H1 (cell line): ENCODE measurements around the gene C4orf33. TPM values are rescaled to one million over a fixed set of nuclear protein-coding genes. Genes with fewer than 3 reads are reported as not detected.

ENCODE experiments used
- CTCF ChIA-PET: fragments of 300-600 bp; sonication (Branson Sonifier 250); formaldehyde crosslinking; loops from one replicate; lab custom pipeline; 2021; ENCODE audit not compliant: partially characterized antibody; lab: Charles Lee
- POLR2A ChIA-PET: fragments of 300-600 bp; sonication (Branson Sonifier 250); formaldehyde crosslinking; loops from one replicate; lab custom pipeline; 2021; ENCODE audit warnings: inconsistent platforms; ENCODE audit not compliant: partially characterized antibody; lab: Charles Lee
- DNase-seq, 2 experiments: peaks; one replicate each; pipeline versions ENCODE4 v3.0.0 to v3.0.0-alpha.2; 2010 to 2022; ENCODE audit warnings: low spot score in 2 of 2, low read depth in 1 of 2, mixed read lengths in 1 of 2
- FAIRE-seq: peaks from 2 replicates; lab custom pipeline; 2011; peaks lifted over from hg19 to GRCh38; lab: Jason Lieb, UNC
- H2AFZ ChIP-seq: 2 replicates; pipeline ENCODE4 v1.8.1; 2012; ENCODE audit warnings: low read length, inconsistent platforms
- H2AK5ac ChIP-seq: 2 replicates; pipeline ENCODE4 v1.6.1; 2013; ENCODE audit warnings: low read depth, low read length
- H2BK120ac ChIP-seq: replicated peaks from 2 replicates; pipeline ENCODE3; 2013; ENCODE audit warnings: low read depth, low read length, inconsistent platforms
- H2BK12ac ChIP-seq: 2 replicates; pipeline ENCODE4 v1.6.1; 2013; ENCODE audit warnings: low read depth, low read length
- H2BK15ac ChIP-seq: 2 replicates; pipeline ENCODE4 v1.6.1; 2013; ENCODE audit warnings: low read length
- H2BK20ac ChIP-seq: 2 replicates; pipeline ENCODE4 v1.6.1; 2013; ENCODE audit warnings: low read length
- H2BK5ac ChIP-seq: 2 replicates; pipeline ENCODE4 v1.6.1; 2013; ENCODE audit warnings: low read depth, low read length
- H3K14ac ChIP-seq: 2 replicates; pipeline ENCODE4 v1.6.1; 2013; ENCODE audit warnings: inconsistent platforms; ENCODE audit not compliant: insufficient read length
- H3K18ac ChIP-seq: 2 replicates; pipeline ENCODE4 v1.6.1; 2013; ENCODE audit warnings: low read length; ENCODE audit errors: extremely low read depth
- H3K23ac ChIP-seq: 2 replicates; pipeline ENCODE4 v1.6.1; 2013; ENCODE audit warnings: inconsistent platforms; ENCODE audit not compliant: insufficient read length
- H3K23me2 ChIP-seq: 2 replicates; pipeline ENCODE4 v1.6.1; 2013; ENCODE audit warnings: low read depth, low read length
- H3K27ac ChIP-seq: 2 replicates; pipeline ENCODE4 v1.6.1; 2011; ENCODE audit warnings: low read depth, low read length, inconsistent platforms
- H3K27me3 ChIP-seq, 4 experiments: replicated peaks in 1 of 4; 1 replicate in 1 of 4; 2 replicates in 3 of 4; pipeline versions ENCODE4 v1.6.1 to v1.8.1; 2011 to 2013; ENCODE audit warnings: low read length in 3 of 4, mild to moderate bottlenecking in 3 of 4, inconsistent platforms in 2 of 4, mixed read lengths in 2 of 4, moderate library complexity in 1 of 4; ENCODE audit not compliant: control insufficient read depth in 3 of 4, insufficient read depth in 3 of 4; ENCODE audit errors: extremely low read depth in 1 of 4
- H3K36me3 ChIP-seq, 4 experiments: 2 replicates each; pipeline versions ENCODE4 v1.6.1 to v1.8.1; 2011 to 2013; ENCODE audit warnings: mild to moderate bottlenecking in 4 of 4, low read length in 3 of 4, moderate library complexity in 2 of 4, control low read depth in 1 of 4, inconsistent platforms in 1 of 4; ENCODE audit not compliant: insufficient read depth in 4 of 4, control insufficient read depth in 2 of 4
- H3K4ac ChIP-seq: replicated peaks from 2 replicates; pipeline ENCODE3; 2013; ENCODE audit warnings: low read length, low read depth, mixed read lengths, inconsistent platforms; ENCODE audit not compliant: insufficient read length
- H3K4me1 ChIP-seq, 4 experiments: replicated peaks in 1 of 4; 1 replicate in 1 of 4; 2 replicates in 3 of 4; pipeline versions ENCODE4 v1.6.1 to v1.8.1; 2011 to 2013; ENCODE audit warnings: low read length in 3 of 4, inconsistent platforms in 2 of 4, mixed read lengths in 1 of 4; ENCODE audit not compliant: insufficient read depth in 4 of 4, control insufficient read depth in 3 of 4
- H3K4me2 ChIP-seq, 2 experiments: 2 replicates each; pipeline versions ENCODE4 v1.6.1 to v1.8.1; 2011 to 2013; ENCODE audit warnings: low read depth in 2 of 2, low read length in 2 of 2, control low read depth in 1 of 2, inconsistent platforms in 1 of 2, mild to moderate bottlenecking in 1 of 2; ENCODE audit not compliant: insufficient read depth in 1 of 2
- H3K4me3 ChIP-seq, 4 experiments: fragments of 200-600, 300-600 bp in 1 of 4; sonication (generic), shearing (Covaris generic), sonication (Bioruptor Twin) in 1 of 4; 2 replicates each; pipeline versions ENCODE4 v1.5.1 to v1.8.1; 2011 to 2016; ENCODE audit warnings: low read length in 4 of 4, low read depth in 3 of 4, control low read depth in 2 of 4, inconsistent platforms in 2 of 4, mild to moderate bottlenecking in 2 of 4, mixed read lengths in 1 of 4, moderate library complexity in 1 of 4; ENCODE audit not compliant: insufficient read depth in 2 of 4; ENCODE audit errors: extremely low read depth in 1 of 4
- H3K56ac ChIP-seq: replicated peaks from 2 replicates; pipeline ENCODE3; 2013; ENCODE audit warnings: low read depth, mild to moderate bottlenecking, mixed read lengths, low read length, inconsistent platforms; ENCODE audit not compliant: insufficient read length
- H3K79me1 ChIP-seq: 2 replicates; pipeline ENCODE4 v1.6.1; 2013; ENCODE audit warnings: low read depth, low read length, control low read depth
- H3K79me2 ChIP-seq, 2 experiments: 2 replicates each; pipeline versions ENCODE4 v1.6.1 to v1.8.1; 2012 to 2013; ENCODE audit warnings: low read length in 2 of 2, mild to moderate bottlenecking in 2 of 2, inconsistent platforms in 1 of 2; ENCODE audit not compliant: insufficient read depth in 2 of 2, control insufficient read depth in 1 of 2
- H3K9ac ChIP-seq, 4 experiments: replicated peaks in 1 of 4; 1 replicate in 1 of 4; 2 replicates in 3 of 4; pipeline versions ENCODE4 v1.6.1 to v1.8.1; 2011 to 2013; ENCODE audit warnings: low read depth in 3 of 4, low read length in 3 of 4, control low read depth in 2 of 4, mild to moderate bottlenecking in 2 of 4, moderate library complexity in 2 of 4, inconsistent platforms in 1 of 4; ENCODE audit errors: extremely low read depth in 1 of 4
- H3K9me3 ChIP-seq, 2 experiments: 2 replicates each; pipeline versions ENCODE4 v1.6.1 to v1.8.1; 2012 to 2013; ENCODE audit warnings: mild to moderate bottlenecking in 2 of 2, moderate library complexity in 2 of 2, control low read depth in 1 of 2, inconsistent platforms in 1 of 2, low read depth in 1 of 2, low read length in 1 of 2, mixed read lengths in 1 of 2; ENCODE audit not compliant: insufficient read depth in 2 of 2
- H4K20me1 ChIP-seq, 2 experiments: replicated peaks in 1 of 2; 2 replicates each; pipeline versions ENCODE3 to v1.8.1; 2011 to 2013; ENCODE audit warnings: inconsistent platforms in 2 of 2, low read length in 2 of 2, mild to moderate bottlenecking in 1 of 2; ENCODE audit not compliant: insufficient read depth in 2 of 2, control insufficient read depth in 1 of 2
- H4K5ac ChIP-seq: 2 replicates; pipeline ENCODE4 v1.6.1; 2013; ENCODE audit warnings: low read length, low read depth, mixed read lengths, inconsistent platforms; ENCODE audit not compliant: insufficient read length
- H4K8ac ChIP-seq: 2 replicates; pipeline ENCODE4 v1.8.0; 2013; ENCODE audit warnings: mild to moderate bottlenecking, moderate library complexity, low read length, inconsistent platforms; ENCODE audit not compliant: insufficient read depth; ENCODE audit errors: extremely low read depth
- H4K91ac ChIP-seq: replicated peaks from 2 replicates; pipeline ENCODE3; 2013; ENCODE audit warnings: low read length, mixed read lengths, inconsistent platforms; ENCODE audit not compliant: insufficient read length
- ATF3 ChIP-seq: IDR thresholded peaks from 2 replicates; pipeline ENCODE4 v1.6.1; 2011; ENCODE audit warnings: low read depth, mild to moderate bottlenecking, low read length; ENCODE audit not compliant: insufficient read depth
- NANOG ChIP-seq: IDR thresholded peaks from 2 replicates; pipeline ENCODE4 v1.6.1; 2011; ENCODE audit warnings: low read length, low read depth, mild to moderate bottlenecking, inconsistent platforms; ENCODE audit not compliant: insufficient read depth, poor library complexity, severe bottlenecking
- PHF8 ChIP-seq: fragments of 200-600 bp; sonication (generic); conservative IDR thresholded peaks from 2 replicates; pipeline ENCODE4 v1.7.1; 2012; ENCODE audit warnings: low read depth, mild to moderate bottlenecking, inconsistent platforms, low read length, moderate library complexity
- SP1 ChIP-seq: IDR thresholded peaks from 2 replicates; pipeline ENCODE4 v1.6.1; 2011; ENCODE audit warnings: low read depth, low read length
- SUZ12 ChIP-seq: fragments of 200-600 bp; sonication (generic); IDR thresholded peaks from 2 replicates; pipeline ENCODE4 v1.6.1; 2012; ENCODE audit warnings: mild to moderate bottlenecking, inconsistent platforms, low read length, moderate library complexity, mixed read lengths
- WGBS, 2 experiments: shearing (Covaris generic) in 1 of 2; methylation state at CpG; one replicate each; pipeline versions ENCODE4 v1.1.6 to v1.1.7; 2013 to 2015; ENCODE audit warnings: low lambda C conversion rate in 2 of 2, mixed read lengths in 2 of 2, inconsistent platforms in 1 of 2, low coverage in 1 of 2, missing lambda C conversion rate in 1 of 2; ENCODE audit not compliant: insufficient replicate concordance in 2 of 2, insufficient coverage in 1 of 2, insufficient read length in 1 of 2; ENCODE audit errors: extremely low coverage in 1 of 2, missing lambda C conversion rate in 1 of 2; 5-methylcytosine and 5-hydroxymethylcytosine counted together
- polyA plus RNA-seq, 7 experiments: library from polyadenylated mRNA; depleted of rRNA in 3 of 7; stranded (reverse) in 5 of 7; unstranded in 2 of 7; fragments of >200 nt in 5 of 7; fragments of 200-250 nt in 2 of 7; gene quantifications; 1 replicate in 5 of 7; 2 replicates in 1 of 7; 4 replicates in 1 of 7; pipeline versions ENCODE4 v1.2.1 to v1.2.3, GENCODE V29; 2011 to 2013; ENCODE audit warnings: missing spikeins in 2 of 7, mixed read lengths in 2 of 7
- total RNA-seq: library from RNA; stranded (reverse); fragmentation: NEBNext Ultra II Directional; extraction: Animal tissue kit (Norgen Biotek cat#: 25700); gene quantifications from 2 replicates; pipeline ENCODE4 v1.2.1, GENCODE V29; 2021

Gene C4orf33
- total and polyA plus RNA-seq, 2 of the 8 experiments (the other 6 are each of a cell fraction or from before 2014, with no cell fraction given): 3.4 to 6.0 TPM

- H2AK5ac ChIP-seq: no peak overlapping the region
- DNase-seq (no peak), FAIRE-seq (no peak)
- no peak overlapping the region for H2BK20ac ChIP-seq
- peaks cover 9 to 20% of the 10 kb centered on the region in 2 experiments; a peak in 3 of 4 replicates for H3K9me3 ChIP-seq
- H3K79me2 ChIP-seq: peaks cover 0 to 35% of the 10 kb centered on the region in 2 experiments; a peak in 2 of 4 replicates
- H4K91ac ChIP-seq: no peak overlapping the region
- no peak overlapping the region for H4K5ac ChIP-seq
- H3K4me3 ChIP-seq: no peak overlapping the region
- no peak overlapping the region for H3K4ac ChIP-seq
- no peak overlapping the region for H3K18ac ChIP-seq
- no peak overlapping the region for H2BK15ac ChIP-seq
- no peaks in the 10 kb centered on the region; the same call in 1 of the 2 replicates for H3K79me1 ChIP-seq
- H3K56ac ChIP-seq: no peak overlapping the region
- H3K27me3 ChIP-seq: no peaks in the 10 kb centered on the region
- no peak overlapping the region for H3K4me2 ChIP-seq
- POLR2A ChIA-PET: no interaction called here
- 95% methylated on average over 5 of the region's 5 CpGs; no CpG with 5 or more reads in 1 of the 2 experiments for WGBS, 2 experiments
- H2AFZ ChIP-seq: no peak overlapping the region
- no peaks in the 10 kb centered on the region for H4K20me1 ChIP-seq
- TF ChIP-seq ATF3 (no peak), PHF8 (no peak), SUZ12 (no peak), SP1 (no peak), NANOG (no peak)
- H3K23ac ChIP-seq: no peak overlapping the region
- H3K27ac ChIP-seq: no peak overlapping the region
- H2BK12ac ChIP-seq: no peak overlapping the region
- H2BK5ac ChIP-seq: no peak overlapping the region
- H3K9ac ChIP-seq: no peak overlapping the region
- no peaks in the 10 kb centered on the region for H3K23me2 ChIP-seq
- no peak overlapping the region for H2BK120ac ChIP-seq
- no peaks in the 10 kb centered on the region for H3K4me1 ChIP-seq
- H3K36me3 ChIP-seq: peaks cover 0 to 24% (median 5%) of the 10 kb centered on the region in 4 experiments; a peak in 3 of 8 replicates
- CTCF ChIA-PET: no interaction called here
- H3K14ac ChIP-seq: no peak overlapping the region
- H4K8ac ChIP-seq: no peak overlapping the region
Measured at GRCh38 chr4:129082302-129082701, 13.7 kb upstream of the C4orf33 start.
